T-helper 1 cell treated with Interleukin-12 subunit alpha and Interleukin-12 subunit beta and Interleukin-4 antibody, amounts not matched to agents 30 μg/mL and 1 μg/mL, for 36 hours (primary cell): ENCODE results near the gene LRP1B.

Experiments used
- H3K27ac Mint-ChIP-seq: one replicate; pipeline ENCODE4 v1.8.0; 2021; ENCODE audit warnings: mild to moderate bottlenecking, mixed read lengths
- H3K27me3 Mint-ChIP-seq: one replicate; pipeline ENCODE4 v1.8.0; 2021; ENCODE audit warnings: low read depth, mixed read lengths
- H3K36me3 Mint-ChIP-seq: one replicate; pipeline ENCODE4 v1.8.0; 2021; ENCODE audit warnings: low read depth, mixed read lengths
- H3K4me1 Mint-ChIP-seq: one replicate; pipeline ENCODE4 v1.8.0; 2021; ENCODE audit warnings: low read depth, mixed read lengths
- H3K4me3 Mint-ChIP-seq: one replicate; pipeline ENCODE4 v1.8.0; 2021; ENCODE audit warnings: mild to moderate bottlenecking, moderate library complexity, mixed read lengths
- H3K9me3 Mint-ChIP-seq: one replicate; pipeline ENCODE4 v1.8.0; 2021; ENCODE audit warnings: mixed read lengths

LRP1B gene

GRCh38 chr2:142008135-142008744 is 122.6 kb downstream of the LRP1B start:
- no peaks in the 10 kb centered on the region for H3K36me3 Mint-ChIP-seq
- no peaks in the 10 kb centered on the region for H3K27me3 Mint-ChIP-seq
- no peaks in the 10 kb centered on the region for H3K9me3 Mint-ChIP-seq
- H3K4me1 Mint-ChIP-seq = no peaks in the 10 kb centered on the region
- no peak overlapping the region for H3K27ac Mint-ChIP-seq
- H3K4me3 Mint-ChIP-seq = no peak overlapping the region

- H3K4me3 Mint-ChIP-seq = no peak overlapping the region
- H3K27ac Mint-ChIP-seq = no peak overlapping the region
- no peaks in the 10 kb centered on the region for H3K9me3 Mint-ChIP-seq
- H3K36me3 Mint-ChIP-seq = no peaks in the 10 kb centered on the region
- no peaks in the 10 kb centered on the region for H3K4me1 Mint-ChIP-seq
- H3K27me3 Mint-ChIP-seq = no peaks in the 10 kb centered on the region
Measured at GRCh38 chr2:141994066-141994465, 136.8 kb downstream of the LRP1B start.

GRCh38 chr2:141992695-141993094 is 138.1 kb downstream of the LRP1B start:
- no peaks in the 10 kb centered on the region for H3K27me3 Mint-ChIP-seq
- H3K27ac Mint-ChIP-seq = no peak overlapping the region
- no peaks in the 10 kb centered on the region for H3K9me3 Mint-ChIP-seq
- H3K4me1 Mint-ChIP-seq = no peaks in the 10 kb centered on the region
- no peaks in the 10 kb centered on the region for H3K36me3 Mint-ChIP-seq
- no peak overlapping the region for H3K4me3 Mint-ChIP-seq

GRCh38 chr2:141968433-141968832 is 162.4 kb downstream of the LRP1B start:
- Mint-ChIP-seq H3K9me3 (no peaks in the 10 kb centered on the region), H3K4me3 (no peak overlapping the region), H3K27ac (no peak overlapping the region), H3K4me1 (no peaks in the 10 kb centered on the region), H3K36me3 (no peaks in the 10 kb centered on the region), H3K27me3 (no peaks in the 10 kb centered on the region)

GRCh38 chr2:141967980-141968379 is 162.8 kb downstream of the LRP1B start:
- no peaks in the 10 kb centered on the region for H3K9me3 Mint-ChIP-seq
- H3K4me3 Mint-ChIP-seq = no peak overlapping the region
- no peak overlapping the region for H3K27ac Mint-ChIP-seq
- no peaks in the 10 kb centered on the region for H3K4me1 Mint-ChIP-seq
- H3K27me3 Mint-ChIP-seq = no peaks in the 10 kb centered on the region
- H3K36me3 Mint-ChIP-seq = no peaks in the 10 kb centered on the region

GRCh38 chr2:141967503-141967902 is 163.3 kb downstream of the LRP1B start:
- no peaks in the 10 kb centered on the region for H3K36me3 Mint-ChIP-seq
- no peak overlapping the region for H3K27ac Mint-ChIP-seq
- H3K9me3 Mint-ChIP-seq = no peaks in the 10 kb centered on the region
- H3K4me3 Mint-ChIP-seq = no peak overlapping the region
- H3K4me1 Mint-ChIP-seq = no peaks in the 10 kb centered on the region
- H3K27me3 Mint-ChIP-seq = no peaks in the 10 kb centered on the region

- Mint-ChIP-seq H3K9me3 (peaks cover 3% of the 10 kb centered on the region), H3K4me1 (no peaks in the 10 kb centered on the region), H3K27ac (no peak overlapping the region), H3K27me3 (no peaks in the 10 kb centered on the region), H3K4me3 (no peak overlapping the region), H3K36me3 (no peaks in the 10 kb centered on the region)
Measured at GRCh38 chr2:141959941-141960340, 170.9 kb downstream of the LRP1B start.

GRCh38 chr2:141959016-141959415 is 171.8 kb downstream of the LRP1B start:
- Mint-ChIP-seq H3K4me1 (no peaks in the 10 kb centered on the region), H3K27ac (no peak overlapping the region), H3K4me3 (no peak overlapping the region), H3K36me3 (no peaks in the 10 kb centered on the region), H3K27me3 (no peaks in the 10 kb centered on the region), H3K9me3 (peaks cover 3% of the 10 kb centered on the region)

- H3K27ac Mint-ChIP-seq = no peak overlapping the region
- H3K4me3 Mint-ChIP-seq = no peak overlapping the region
- no peaks in the 10 kb centered on the region for H3K4me1 Mint-ChIP-seq
- no peaks in the 10 kb centered on the region for H3K36me3 Mint-ChIP-seq
- H3K9me3 Mint-ChIP-seq = peaks cover 3% of the 10 kb centered on the region
- no peaks in the 10 kb centered on the region for H3K27me3 Mint-ChIP-seq
Measured at GRCh38 chr2:141957827-141958450, 172.9 kb downstream of the LRP1B start.

GRCh38 chr2:141957321-141957720 is 173.5 kb downstream of the LRP1B start:
- Mint-ChIP-seq H3K9me3 (peaks cover 3% of the 10 kb centered on the region), H3K4me1 (no peaks in the 10 kb centered on the region), H3K27ac (no peak overlapping the region), H3K27me3 (no peaks in the 10 kb centered on the region), H3K36me3 (no peaks in the 10 kb centered on the region), H3K4me3 (no peak overlapping the region)

GRCh38 chr2:141947396-141948114 is 183.3 kb downstream of the LRP1B start:
- Mint-ChIP-seq H3K27ac (no peak overlapping the region), H3K9me3 (peaks cover 6% of the 10 kb centered on the region), H3K36me3 (no peaks in the 10 kb centered on the region), H3K4me3 (no peak overlapping the region), H3K27me3 (no peaks in the 10 kb centered on the region), H3K4me1 (no peaks in the 10 kb centered on the region)

- Mint-ChIP-seq H3K9me3 (peaks cover 6% of the 10 kb centered on the region), H3K36me3 (no peaks in the 10 kb centered on the region), H3K27me3 (no peaks in the 10 kb centered on the region), H3K27ac (no peak overlapping the region), H3K4me1 (no peaks in the 10 kb centered on the region), H3K4me3 (no peak overlapping the region)
Measured at GRCh38 chr2:141946016-141946415, 184.8 kb downstream of the LRP1B start.

GRCh38 chr2:141943918-141944317 is 186.9 kb downstream of the LRP1B start:
- Mint-ChIP-seq H3K4me3 (no peak overlapping the region), H3K27ac (no peak overlapping the region), H3K9me3 (peaks cover 6% of the 10 kb centered on the region), H3K27me3 (no peaks in the 10 kb centered on the region), H3K4me1 (no peaks in the 10 kb centered on the region), H3K36me3 (no peaks in the 10 kb centered on the region)

- H3K27ac Mint-ChIP-seq = no peak overlapping the region
- H3K27me3 Mint-ChIP-seq = no peaks in the 10 kb centered on the region
- no peaks in the 10 kb centered on the region for H3K36me3 Mint-ChIP-seq
- H3K4me1 Mint-ChIP-seq = no peaks in the 10 kb centered on the region
- H3K4me3 Mint-ChIP-seq = no peak overlapping the region
- peaks cover 6% of the 10 kb centered on the region for H3K9me3 Mint-ChIP-seq
Measured at GRCh38 chr2:141942006-141942789, 188.6 kb downstream of the LRP1B start.
